B cell (primary cell): ENCODE data around the gene PRDX3. TPM values are rescaled to one million over a fixed set of nuclear protein-coding genes. Genes with fewer than 3 reads are reported as not detected.

Source experiments
- ATAC-seq: fragments of 200-7000 bp; cut with Tn5 transposase; one replicate; pipeline ENCODE4 v1.10.0; 2021; ENCODE audit warnings: low read depth, mild to moderate bottlenecking, moderate number of reproducible peaks, moderate library complexity
- CTCF ChIA-PET: fragments of 350-600 bp; sonication (Branson Sonifier 250); formaldehyde crosslinking; loops from one replicate; lab custom pipeline; 2021; ENCODE audit warnings: antibody characterized with exemption, inconsistent platforms; lab: Charles Lee
- POLR2A ChIA-PET: fragments of 350-600 bp; sonication (Branson Sonifier 250); formaldehyde crosslinking; loops from one replicate; lab custom pipeline; 2021; ENCODE audit warnings: antibody characterized with exemption; lab: Charles Lee
- DNase-seq: peaks from one replicate; pipeline ENCODE4 v3.0.0; 2013
- H2AFZ ChIP-seq: 2 replicates; pipeline ENCODE4 v1.6.1; 2012; ENCODE audit warnings: mild to moderate bottlenecking, low read depth, low read length; ENCODE audit not compliant: insufficient read depth, poor library complexity, severe bottlenecking
- H3K27ac ChIP-seq, 2 donors: 1 replicate in 1 of 2; 2 replicates in 1 of 2; pipeline ENCODE4 v1.5.1; 2012 to 2013; ENCODE audit warnings: low read length in 2 of 2, mild to moderate bottlenecking in 2 of 2, moderate library complexity in 1 of 2
- H3K27me3 ChIP-seq, 4 experiments: fragments of 200-600 bp in 1 of 4; sonication (generic) in 1 of 4; replicated peaks in 1 of 4; 1 replicate in 2 of 4; 2 replicates in 2 of 4; pipeline versions ENCODE4 v1.6.1 to v1.7.0; 2013 to 2016; ENCODE audit warnings: low read length in 3 of 4, mild to moderate bottlenecking in 2 of 4, mixed read lengths in 1 of 4, moderate library complexity in 1 of 4; ENCODE audit not compliant: insufficient read depth in 4 of 4, control insufficient read depth in 3 of 4; ENCODE audit errors: control extremely low read depth in 1 of 4
- H3K36me3 ChIP-seq, 2 experiments: replicated peaks in 1 of 2; 1 replicate in 1 of 2; 2 replicates in 1 of 2; pipeline versions ENCODE4 v1.6.1 to v1.7.1; 2013; ENCODE audit warnings: low read length in 1 of 2; ENCODE audit not compliant: insufficient read depth in 2 of 2, control insufficient read depth in 1 of 2; ENCODE audit errors: control extremely low read depth in 1 of 2, extremely low read depth in 1 of 2
- H3K4me1 ChIP-seq, 2 donors: fragments of 200-600 bp in 1 of 2; sonication (generic) in 1 of 2; 1 replicate in 1 of 2; 2 replicates in 1 of 2; pipeline versions ENCODE4 v1.5.1 to v1.6.1; 2013 to 2017; ENCODE audit warnings: low read length in 2 of 2; ENCODE audit not compliant: control insufficient read depth in 2 of 2, insufficient read depth in 2 of 2
- H3K4me2 ChIP-seq: replicated peaks from 2 replicates; pipeline ENCODE3; 2012; ENCODE audit warnings: mild to moderate bottlenecking, low read depth, low read length; ENCODE audit not compliant: poor library complexity, severe bottlenecking
- H3K4me3 ChIP-seq, 5 experiments: fragments of 200-600 bp in 1 of 5; sonication (generic) in 1 of 5; 1 replicate in 3 of 5; 2 replicates in 2 of 5; pipeline versions ENCODE4 v1.5.1 to v1.7.0; 2011 to 2016; ENCODE audit warnings: low read length in 4 of 5, mild to moderate bottlenecking in 4 of 5, low read depth in 2 of 5, control low read depth in 1 of 5, moderate library complexity in 1 of 5; ENCODE audit not compliant: insufficient read depth in 1 of 5; ENCODE audit errors: control extremely low read depth in 1 of 5, extremely low read depth in 1 of 5
- H3K79me2 ChIP-seq: fragments of 200-600 bp; sonication (generic); one replicate; pipeline ENCODE4 v1.6.0; 2016; ENCODE audit warnings: low read length; ENCODE audit not compliant: control insufficient read depth, insufficient read depth
- H3K9ac ChIP-seq: fragments of 200-600 bp; sonication (generic); 2 replicates; pipeline ENCODE4 v1.6.1; 2017; ENCODE audit warnings: mild to moderate bottlenecking, low read length, moderate library complexity
- H3K9me3 ChIP-seq, 3 donors: one replicate each; pipeline versions ENCODE4 v1.6.1 to v1.7.1; 2013; ENCODE audit warnings: low read length in 2 of 3; ENCODE audit not compliant: control insufficient read depth in 2 of 3, insufficient read depth in 1 of 3; ENCODE audit errors: control extremely low read depth in 1 of 3
- H4K20me1 ChIP-seq: 2 replicates; pipeline ENCODE4 v1.6.0; 2012; ENCODE audit warnings: mild to moderate bottlenecking, low read length; ENCODE audit not compliant: insufficient read depth, control insufficient read depth, poor library complexity, severe bottlenecking
- H3K27ac Mint-ChIP-seq: one replicate; pipeline ENCODE4 v1.8.0; 2021; ENCODE audit warnings: mixed read lengths
- H3K27me3 Mint-ChIP-seq: one replicate; pipeline ENCODE4 v1.8.0; 2021; ENCODE audit warnings: mixed read lengths
- H3K4me1 Mint-ChIP-seq: one replicate; pipeline ENCODE4 v1.8.0; 2021; ENCODE audit warnings: mixed read lengths
- H3K4me3 Mint-ChIP-seq: one replicate; pipeline ENCODE4 v1.8.0; 2021; ENCODE audit warnings: mixed read lengths
- H3K9me3 Mint-ChIP-seq: one replicate; pipeline ENCODE4 v1.8.0; 2022; ENCODE audit warnings: mixed read lengths; ENCODE audit not compliant: insufficient read depth
- EZH2 ChIP-seq: IDR thresholded peaks from 2 replicates; pipeline ENCODE4 v1.6.1; 2012; ENCODE audit warnings: borderline replicate concordance, low read depth, mild to moderate bottlenecking, moderate library complexity, low read length; ENCODE audit not compliant: insufficient read depth, poor library complexity, severe bottlenecking
- WGBS: methylation state at CpG from one replicate; pipeline ENCODE4 v1.1.5; 2013; ENCODE audit warnings: missing lambda C conversion rate; ENCODE audit not compliant: insufficient coverage; 5-methylcytosine and 5-hydroxymethylcytosine counted together
- intact Hi-C: fragments of 100-400 bp; cut with micrococcal nuclease; formaldehyde crosslinking; loops from one replicate; pipeline ENCODE4 v1.10.0; 2022
- polyA plus RNA-seq: library from polyadenylated mRNA; depleted of rRNA; stranded (reverse); fragments of >200 nt; gene quantifications from 2 replicates; pipeline ENCODE4 v1.2.3, GENCODE V29; 2012
- small RNA-seq: library from RNA; depleted of rRNA; stranded (forward); fragments of <200 nt; gene quantifications from one replicate; pipeline ENCODE3, GENCODE V24; 2012; ENCODE audit warnings: low replicate concordance, low read depth; ENCODE audit not compliant: insufficient read length
- total RNA-seq, 2 donors: library from RNA; stranded (reverse); fragments of 120-200 nt in 1 of 2; gene quantifications; 1 replicate in 1 of 2; 2 replicates in 1 of 2; pipeline versions ENCODE4 v1.2.3 to v1.2.4, GENCODE V29; 2013 to 2022
- TF ChIP-seq, protein P1 (sequence below): fragments of 200-600 bp; IDR thresholded peaks from one replicate; pipeline ENCODE4 v1.8.0; 2022; ENCODE audit warnings: antibody characterized with exemption, mild to moderate bottlenecking

Gene PRDX3
- total and polyA plus RNA-seq, 2 donors (not counting 1 experiment from before 2014, with no cell fraction given), result 18.0 to 36.3 TPM

DNA sequence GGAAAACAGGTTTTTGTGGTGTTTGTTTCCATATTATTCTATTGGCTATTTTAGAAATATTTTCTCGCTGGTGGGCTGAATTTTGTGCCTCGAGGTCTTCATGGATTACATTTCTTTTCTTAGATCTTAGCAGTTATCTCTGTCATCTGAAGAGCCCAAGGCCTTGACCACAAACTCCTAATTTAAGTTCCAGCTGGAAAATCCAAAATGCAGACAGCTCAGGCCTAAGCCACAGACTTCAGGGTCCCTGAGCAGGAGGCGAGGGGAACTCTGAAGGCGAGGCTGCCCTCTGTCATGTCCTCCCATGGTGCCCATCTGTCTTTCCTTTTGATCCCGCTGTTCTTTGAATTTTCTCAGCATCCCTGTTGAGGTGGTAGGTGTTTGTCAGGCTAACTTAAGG lies 60.4 kb downstream of the PRDX3 start:
- no peaks in the 10 kb centered on the region for H3K27me3 Mint-ChIP-seq
- WGBS, result 91% methylated on average over 3 of the region's 5 CpGs
- CTCF ChIA-PET, result no interaction called here

More for the DNA sequence above, 60.4 kb downstream of the PRDX3 start:
- Histone ChIP-seq H2AFZ (no peak overlapping the region), H3K27me3 (no peaks in the 10 kb centered on the region), H3K27ac (no peak overlapping the region), H4K20me1 (no peaks in the 10 kb centered on the region), H3K9ac (no peak overlapping the region), H3K9me3 (no peaks in the 10 kb centered on the region), H3K4me3 (no peak overlapping the region), H3K79me2 (no peaks in the 10 kb centered on the region), H3K4me1 (peaks cover 0 to 2% of the 10 kb centered on the region in 2 donors), H3K4me2 (no peak overlapping the region), H3K36me3 (peaks cover 3 to 30% of the 10 kb centered on the region in 2 experiments)
- no peak overlapping the region for H3K4me3 Mint-ChIP-seq
- DNase-seq, result no peak
- TF ChIP-seq, protein P1, sequence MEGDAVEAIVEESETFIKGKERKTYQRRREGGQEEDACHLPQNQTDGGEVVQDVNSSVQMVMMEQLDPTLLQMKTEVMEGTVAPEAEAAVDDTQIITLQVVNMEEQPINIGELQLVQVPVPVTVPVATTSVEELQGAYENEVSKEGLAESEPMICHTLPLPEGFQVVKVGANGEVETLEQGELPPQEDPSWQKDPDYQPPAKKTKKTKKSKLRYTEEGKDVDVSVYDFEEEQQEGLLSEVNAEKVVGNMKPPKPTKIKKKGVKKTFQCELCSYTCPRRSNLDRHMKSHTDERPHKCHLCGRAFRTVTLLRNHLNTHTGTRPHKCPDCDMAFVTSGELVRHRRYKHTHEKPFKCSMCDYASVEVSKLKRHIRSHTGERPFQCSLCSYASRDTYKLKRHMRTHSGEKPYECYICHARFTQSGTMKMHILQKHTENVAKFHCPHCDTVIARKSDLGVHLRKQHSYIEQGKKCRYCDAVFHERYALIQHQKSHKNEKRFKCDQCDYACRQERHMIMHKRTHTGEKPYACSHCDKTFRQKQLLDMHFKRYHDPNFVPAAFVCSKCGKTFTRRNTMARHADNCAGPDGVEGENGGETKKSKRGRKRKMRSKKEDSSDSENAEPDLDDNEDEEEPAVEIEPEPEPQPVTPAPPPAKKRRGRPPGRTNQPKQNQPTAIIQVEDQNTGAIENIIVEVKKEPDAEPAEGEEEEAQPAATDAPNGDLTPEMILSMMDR, result no peak
- no peak for TF ChIP-seq EZH2
- intact Hi-C loops, result no loop called here
- ATAC-seq, result no peak
- H3K9me3 Mint-ChIP-seq, result no peaks in the 10 kb centered on the region
- H3K27ac Mint-ChIP-seq, result no peak overlapping the region
- POLR2A ChIA-PET, result interaction anchor here (0.7 kb wide), 1 partner anchor 643 kb away, joined by 3 read pairs; no protein-coding TSS in a partner anchor
- H3K4me1 Mint-ChIP-seq, result peaks cover 3% of the 10 kb centered on the region

Small RNA genes within 50 kb of the gene (small RNA-seq; reads per million reads assigned to genes)
- not detected for gene RN7SL749P

Other genes with a start within 250 kb of the PRDX3 start
- gene NANOS1, start 149.1 kb downstream of the PRDX3 start, total RNA-seq, result 0.24 and 0.69 TPM in 2 replicates
- gene NANOS1, start 149.1 kb downstream of the PRDX3 start, polyA plus RNA-seq, result 0.03 and 0.16 TPM in 2 replicates
- gene EIF3A, start 98.0 kb downstream of the PRDX3 start, total RNA-seq, result 94.3 and 94.5 TPM in 2 replicates
- gene EIF3A, start 98.0 kb downstream of the PRDX3 start, polyA plus RNA-seq, result 8.8 and 16.4 TPM in 2 replicates
- 24.4 and 30.0 TPM in 2 replicates for gene DENND10, start 74.7 kb downstream of the PRDX3 start, total RNA-seq
- gene DENND10, start 74.7 kb downstream of the PRDX3 start, polyA plus RNA-seq, result 15.4 and 16.6 TPM in 2 replicates
- gene SFXN4, start 13.1 kb downstream of the PRDX3 start, total RNA-seq, result 8.4 and 9.8 TPM in 2 replicates
- 12.6 and 15.4 TPM in 2 replicates for gene SFXN4, start 13.1 kb downstream of the PRDX3 start, polyA plus RNA-seq
- 54.8 and 57.2 TPM in 2 replicates for gene GRK5, start 28.8 kb upstream of the PRDX3 start, total RNA-seq
- 21.9 and 22.9 TPM in 2 replicates for gene GRK5, start 28.8 kb upstream of the PRDX3 start, polyA plus RNA-seq